NCI-H2227 (cell line): ENCODE data around the gene ARG2.
"Not testable (repeated sequence)": the region's sequence is repeated elsewhere in the genome, so short reads cannot be mapped to it uniquely, and the experiment has no call there.

Source experiments
- DNase-seq: peaks from one replicate; lab custom pipeline; 2025; ENCODE audit not compliant: unreplicated experiment; lab: John Stamatoyannopoulos, UW

The ARG2 gene

GRCh38 chr14:67584978-67585377, 34.7 kb upstream of the ARG2 start:
- no peak for DNase-seq

GRCh38 chr14:67586369-67586768, 33.4 kb upstream of the ARG2 start:
- no peak for DNase-seq

DNA sequence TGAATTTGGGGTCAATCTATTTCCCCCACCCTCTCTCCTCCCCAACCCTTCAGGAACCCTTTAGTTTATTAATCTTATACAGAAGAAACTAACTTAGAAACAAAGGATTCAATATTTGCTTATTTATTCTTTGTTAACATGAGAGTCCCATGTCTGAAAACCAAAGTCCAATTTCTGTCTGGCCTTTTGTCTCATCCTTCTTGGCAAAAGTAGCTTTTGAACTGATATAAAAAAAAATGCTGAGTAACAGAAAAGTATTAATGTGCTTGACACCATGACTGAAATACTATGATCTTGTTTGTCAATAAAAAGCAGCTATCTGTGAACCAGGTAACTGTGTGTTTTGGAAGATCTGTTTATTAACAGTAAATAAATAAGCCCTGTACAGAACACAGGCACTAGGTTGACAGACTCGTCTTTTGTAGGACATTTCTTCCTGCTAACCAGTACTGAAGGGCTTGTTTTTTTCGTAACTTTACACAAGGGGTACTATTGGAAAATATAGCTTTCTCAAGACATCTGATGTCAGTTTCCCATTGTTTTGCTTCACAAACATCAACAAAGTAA, 30.4 kb upstream of the ARG2 start:
- DNase-seq = no peak

- DNase-seq = not testable (repeated sequence)
These were observed 26.1 kb upstream of the ARG2 start for GRCh38 chr14:67593650-67594049.

- no peak for DNase-seq
These were observed 24.3 kb upstream of the ARG2 start for GRCh38 chr14:67595392-67595791.

DNA sequence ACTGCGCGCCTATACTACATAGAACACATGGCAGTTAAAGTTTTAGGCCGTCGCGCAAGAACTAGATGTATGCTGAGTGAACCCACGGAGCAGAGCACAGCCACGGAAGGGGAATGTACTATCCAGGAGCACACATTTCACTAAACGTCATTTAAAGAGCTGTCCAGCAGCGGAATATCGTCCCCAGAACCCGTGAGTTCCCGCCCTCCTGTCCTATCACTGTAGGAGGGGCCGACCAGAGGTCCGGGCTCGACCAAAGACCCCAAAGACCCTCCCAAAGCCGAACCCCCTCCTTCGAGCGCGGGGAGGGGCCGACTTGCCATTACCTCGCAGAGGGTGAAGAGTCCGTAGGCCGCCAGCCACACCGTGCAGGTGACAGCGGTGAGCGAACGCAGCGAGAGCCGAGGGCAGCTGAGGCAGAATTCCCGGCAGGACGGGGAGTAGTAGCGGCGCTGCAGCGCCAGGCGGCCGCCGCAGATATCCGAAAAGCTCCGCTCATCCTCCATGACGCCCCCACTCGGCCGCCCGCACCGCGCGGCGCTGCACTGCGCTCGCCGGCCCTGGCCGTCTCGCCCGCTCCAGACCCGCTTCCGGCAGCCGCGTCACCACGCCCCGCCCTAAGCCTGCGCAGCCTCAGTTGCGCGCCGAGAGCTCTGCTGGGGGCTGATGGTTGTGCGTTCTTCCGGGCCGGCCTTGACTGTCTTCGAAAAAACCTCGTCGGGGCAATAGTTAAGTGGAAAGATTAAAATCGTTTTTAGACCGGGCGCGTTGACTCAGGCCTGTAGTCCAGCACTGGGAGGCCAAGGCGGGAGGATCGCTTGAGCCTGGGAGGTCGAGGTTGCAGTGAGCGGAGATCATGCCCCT, 19.8 kb upstream of the ARG2 start, which contains the start of gene PIGH:
TSS of gene PIGH (minus strand) at position 571 of the 864 bp plus-strand sequence. CDS start at position 506, 65 bp downstream.
- DNase-seq = peak; percentile 95

- not testable (repeated sequence) for DNase-seq
These were observed 19.2 kb upstream of the ARG2 start for GRCh38 chr14:67600562-67600974.

DNA sequence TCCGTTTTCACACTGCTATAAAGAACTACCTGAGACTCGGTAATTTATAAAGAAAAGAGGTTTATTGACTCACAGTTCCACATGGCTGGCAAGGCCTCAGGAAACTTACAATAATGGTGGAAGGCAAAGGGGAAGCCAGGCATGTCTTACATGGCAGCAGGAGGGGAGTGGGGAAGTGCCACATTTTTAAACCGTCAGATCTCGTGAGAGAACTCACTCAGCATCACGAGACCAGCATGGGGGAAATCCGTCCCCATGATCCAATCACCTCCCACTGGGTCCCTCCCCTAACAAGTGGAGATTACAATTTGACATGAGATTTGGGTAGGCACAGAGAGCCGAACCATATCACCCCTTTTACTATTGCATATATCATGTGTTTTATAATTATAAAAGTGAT, 17.6 kb upstream of the ARG2 start:
- no peak for DNase-seq

DNA sequence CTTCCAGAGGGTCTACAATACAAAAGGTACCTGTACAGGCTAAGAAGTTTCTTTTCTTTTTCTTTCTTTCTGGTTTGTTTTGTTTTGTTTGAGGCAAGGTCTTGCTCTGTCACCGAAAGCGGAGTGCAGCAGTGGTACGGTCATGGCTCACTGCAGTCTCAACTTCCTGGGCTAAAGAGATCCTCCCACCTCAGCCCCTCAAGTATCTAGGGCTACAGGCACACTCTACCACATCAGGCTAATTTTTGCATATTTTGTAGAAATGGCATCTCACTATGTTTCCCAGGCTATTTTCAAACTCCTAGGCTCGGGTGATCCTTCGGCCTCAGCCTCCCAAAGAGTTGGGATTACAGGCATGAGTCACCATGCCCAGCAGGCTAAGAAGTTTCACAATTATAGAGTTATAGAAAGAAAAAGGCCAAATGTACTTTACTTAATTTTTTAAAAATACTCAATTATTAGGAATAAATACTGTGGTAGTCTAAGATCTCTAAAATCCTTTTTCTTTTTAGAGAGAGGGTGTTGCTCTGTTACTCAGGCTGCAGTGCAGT, 16.6 kb upstream of the ARG2 start:
- no peak for DNase-seq

- DNase-seq = no peak
These were observed 12.1 kb upstream of the ARG2 start for GRCh38 chr14:67607646-67608045.

DNA sequence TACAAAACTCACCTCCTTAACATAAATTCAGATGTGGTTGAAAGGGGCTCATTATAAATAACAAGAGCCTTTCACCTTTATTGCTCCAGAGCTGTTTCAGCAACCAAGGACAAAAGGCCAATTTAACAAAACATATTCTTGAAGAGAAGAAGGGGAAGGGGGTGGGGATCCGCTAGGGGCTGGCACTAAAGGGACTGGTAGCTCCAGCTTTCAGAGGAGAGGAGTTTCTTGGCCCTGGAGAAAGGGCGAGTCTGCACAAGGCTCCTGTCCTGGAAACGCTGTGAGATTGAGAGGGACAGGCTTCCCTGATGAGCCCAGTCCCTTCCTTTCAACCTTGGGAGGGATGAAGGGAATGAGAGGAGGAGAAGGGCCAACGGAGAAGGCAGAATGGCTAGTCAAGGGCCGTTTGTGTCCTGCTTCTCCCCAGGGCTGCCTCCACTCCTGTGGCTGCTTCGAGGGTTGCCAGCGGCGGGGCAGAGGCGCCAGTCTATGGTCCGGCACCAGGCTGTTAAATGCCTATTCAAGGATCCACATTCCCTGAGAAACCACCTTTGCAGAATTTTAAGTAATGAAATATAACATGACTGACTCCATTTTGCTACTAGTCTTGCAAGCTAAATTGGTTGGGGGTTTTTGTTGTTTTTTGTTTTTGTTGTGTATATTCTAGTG, 9.9 kb upstream of the ARG2 start:
- no peak for DNase-seq

- no peak for DNase-seq
These were observed 9.2 kb upstream of the ARG2 start for GRCh38 chr14:67610491-67610890.

DNA sequence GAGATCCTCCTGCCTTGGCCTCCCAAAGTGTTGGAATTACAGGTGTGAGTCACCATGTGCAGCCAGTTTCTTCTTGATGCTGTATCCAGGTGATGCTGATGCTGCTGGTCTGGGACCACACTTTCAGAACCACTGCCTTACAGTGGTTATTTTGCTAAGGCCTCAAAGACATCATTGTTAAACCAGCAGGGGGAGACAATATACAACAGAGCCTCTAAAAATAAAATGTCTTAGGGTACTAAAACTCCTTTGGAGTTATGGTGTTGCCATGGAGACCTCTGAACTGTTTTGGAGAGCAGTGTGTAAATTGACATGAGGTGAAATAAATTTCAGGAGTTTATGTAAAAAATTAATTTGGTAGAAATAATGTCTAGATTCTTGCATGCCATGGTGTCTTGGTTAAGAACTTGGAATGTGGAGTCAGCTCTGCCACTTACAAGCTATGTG, 1.1 kb upstream of the ARG2 start:
- peak; percentile 76 for DNase-seq

DNA sequence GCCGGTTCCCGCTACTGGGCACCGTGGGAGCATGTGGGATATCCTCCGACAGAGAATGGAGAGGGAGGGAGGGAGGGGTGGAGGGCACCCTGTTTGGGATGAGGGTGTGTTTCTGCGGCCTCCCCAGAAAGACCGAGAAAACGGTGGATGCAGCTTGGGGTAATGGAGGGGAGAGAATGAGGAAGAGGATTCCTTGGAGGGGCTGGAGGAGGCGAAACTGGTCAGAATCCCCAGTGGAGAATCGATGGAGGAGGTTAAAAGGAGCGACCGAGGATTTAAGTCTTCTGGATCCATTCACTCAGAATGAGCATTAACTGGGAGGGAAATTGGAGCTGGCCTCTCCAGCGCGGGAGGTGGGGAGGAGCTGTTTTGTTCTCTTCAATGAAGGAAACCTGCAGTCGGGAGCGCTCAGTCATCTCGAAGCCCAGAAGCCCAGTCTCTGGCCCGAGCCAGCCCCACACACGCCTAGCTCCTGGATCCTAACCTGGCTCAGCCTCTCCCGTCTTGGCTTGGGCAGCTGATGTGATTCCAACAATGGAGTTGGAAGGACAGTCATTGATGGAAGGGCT, 581 bp downstream of the ARG2 start:
- DNase-seq = peak; percentile 58

GRCh38 chr14:67622675-67623074, 3.0 kb downstream of the ARG2 start:
- peak; percentile 58 for DNase-seq

DNA sequence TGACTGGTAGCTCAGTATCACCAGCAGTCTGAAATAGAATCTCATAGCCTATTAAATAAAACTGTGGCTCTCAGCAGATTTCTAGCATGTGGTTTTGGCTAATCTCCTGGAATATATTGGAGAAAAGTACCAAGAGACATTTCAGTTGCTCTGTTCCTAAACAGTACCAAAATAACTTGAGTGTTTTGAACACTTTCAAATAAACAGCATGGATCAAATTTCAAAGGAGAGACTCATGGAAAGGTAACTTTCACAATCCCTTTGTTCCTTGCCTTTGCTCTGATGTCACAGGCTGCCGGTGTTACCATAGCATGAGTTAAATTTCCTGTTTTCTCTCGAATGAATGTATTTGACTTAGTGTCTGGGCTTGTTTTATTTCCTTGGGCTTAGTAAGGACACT, 3.4 kb downstream of the ARG2 start:
- DNase-seq = no peak

GRCh38 chr14:67626131-67626530, 6.4 kb downstream of the ARG2 start:
- not testable (repeated sequence) for DNase-seq

DNA sequence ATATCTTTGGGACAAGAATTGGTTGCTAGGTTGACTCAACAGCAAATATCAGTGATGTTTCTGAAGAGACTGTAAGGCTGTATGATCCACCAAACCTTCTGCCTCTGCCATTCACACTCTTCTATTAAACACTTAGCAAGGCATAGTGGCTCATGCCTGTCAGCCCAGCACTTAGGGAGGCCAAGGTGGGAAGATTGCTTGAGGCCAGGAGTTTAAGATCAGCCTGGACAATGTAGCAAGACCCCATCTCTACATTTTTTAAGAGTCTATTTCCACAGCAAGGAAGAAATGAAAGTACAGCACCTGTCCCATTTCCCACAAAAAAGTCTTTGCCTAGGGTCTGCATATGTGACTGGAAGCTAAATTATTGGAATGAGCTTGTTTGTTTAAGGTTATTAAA, 7.8 kb downstream of the ARG2 start:
- no peak for DNase-seq

DNA sequence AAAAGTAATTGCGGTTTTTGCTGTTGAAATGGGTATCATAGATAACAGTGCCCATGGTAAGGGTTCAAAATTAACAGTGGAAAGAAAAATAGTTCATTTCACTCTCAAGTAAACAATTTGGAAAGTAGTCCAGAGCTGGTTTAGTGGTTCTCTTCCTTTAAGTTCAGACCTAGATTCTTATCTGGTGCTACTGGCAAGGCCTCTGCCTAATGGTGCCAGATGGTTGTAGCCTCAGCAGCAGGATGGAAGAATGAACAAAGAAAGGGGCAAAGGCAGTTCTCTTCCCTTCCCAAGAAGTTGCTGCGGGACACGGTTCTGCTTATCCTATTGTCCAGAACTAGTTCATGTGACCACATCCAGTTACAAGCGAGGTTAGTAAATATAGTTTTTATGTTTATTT, 10.5 kb downstream of the ARG2 start:
- no peak for DNase-seq

DNA sequence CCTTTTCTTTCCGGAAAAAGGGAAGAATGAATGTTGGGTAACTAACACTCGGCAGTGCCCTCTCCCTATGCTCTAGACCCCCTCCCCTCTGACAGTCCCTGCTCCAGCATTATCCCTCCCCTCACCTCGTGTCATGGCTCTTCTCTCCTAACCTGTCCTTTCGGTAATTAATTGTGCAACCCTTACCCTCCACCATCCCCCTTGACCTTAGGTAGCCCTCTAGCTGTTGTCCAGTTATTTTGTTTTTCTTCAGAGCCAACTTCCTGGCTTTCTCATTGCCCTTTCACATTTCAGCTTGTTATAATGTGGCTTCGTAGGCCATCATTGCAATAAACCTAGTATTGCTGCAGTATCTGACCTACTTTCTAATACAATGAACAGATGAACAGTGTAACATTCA, 11.2 kb downstream of the ARG2 start:
- DNase-seq = no peak

DNA sequence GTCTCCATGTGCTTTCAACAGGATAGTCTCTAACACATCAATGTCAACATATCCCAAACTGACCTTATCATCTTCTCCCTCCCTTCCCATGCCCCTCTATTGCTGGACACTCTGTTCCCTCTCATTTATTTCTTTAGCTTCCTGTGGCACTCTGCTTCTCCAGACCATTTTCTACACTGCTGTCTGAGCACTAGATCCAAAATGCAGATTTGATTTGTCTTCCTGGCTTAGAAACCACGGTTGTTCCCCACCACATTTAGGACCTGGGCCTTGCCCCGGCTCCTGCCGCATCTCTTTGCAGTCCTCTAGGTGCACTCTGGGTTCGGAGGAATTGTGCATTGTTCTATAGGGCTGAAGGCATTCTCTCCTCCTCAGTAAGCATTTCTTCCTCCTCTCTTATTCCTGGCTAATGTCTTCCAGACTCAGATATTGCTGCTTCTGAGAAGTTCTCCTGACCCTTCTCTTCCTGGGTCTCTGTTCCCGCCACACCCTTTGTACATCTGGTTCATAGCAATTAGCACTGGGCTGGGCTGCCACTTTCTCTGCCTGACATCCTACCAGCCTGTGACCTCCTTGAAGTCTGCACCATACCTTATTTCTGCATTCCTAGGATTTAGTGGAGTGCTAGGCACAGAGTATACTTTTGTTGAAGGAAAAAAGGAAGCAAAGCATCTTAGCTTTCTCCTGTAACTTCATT, 13.9 kb downstream of the ARG2 start:
- DNase-seq = no peak
